GM12892 (cell line): ENCODE data around the gene CBR3.

ENCODE experiments used
- DNase-seq: peaks from one replicate; pipeline ENCODE4 v3.0.0; 2011; ENCODE audit not compliant: insufficient read length
- FAIRE-seq: peaks from 2 replicates; lab custom pipeline; 2011; peaks lifted over from hg19 to GRCh38; lab: Jason Lieb, UNC
- POLR2A ChIP-seq: IDR thresholded peaks from 2 replicates; pipeline ENCODE4 v1.6.1; 2011; ENCODE audit warnings: low read depth, low read length, control low read depth
- POLR2AphosphoS5 ChIP-seq: IDR thresholded peaks from 2 replicates; pipeline ENCODE4 v1.6.1; 2011; ENCODE audit warnings: low read depth, low read length, control low read depth
- TAF1 ChIP-seq: IDR thresholded peaks from 2 replicates; pipeline ENCODE4 v1.6.1; 2011; ENCODE audit warnings: low read depth, mild to moderate bottlenecking, control low read depth, low read length, borderline replicate concordance

Gene CBR3

GRCh38 chr21:36163750-36164741, 29.2 kb downstream of the CBR3 start:
- no peak for DNase-seq
- TF ChIP-seq POLR2A: no peak
- TF ChIP-seq POLR2AphosphoS5: no peak
- no peak for TF ChIP-seq TAF1
- FAIRE-seq: no peak

GRCh38 chr21:36165356-36165755, 30.5 kb downstream of the CBR3 start:
- FAIRE-seq (no peak), DNase-seq (no peak)
- TF ChIP-seq POLR2AphosphoS5 (no peak), TAF1 (no peak), POLR2A (no peak)

GRCh38 chr21:36166705-36167104, 31.8 kb downstream of the CBR3 start:
- DNase-seq (no peak), FAIRE-seq (no peak)
- TF ChIP-seq POLR2AphosphoS5: no peak
- TF ChIP-seq POLR2A: no peak
- TF ChIP-seq TAF1: no peak

- TF ChIP-seq POLR2A: no peak
- no peak for TF ChIP-seq POLR2AphosphoS5
- no peak for TF ChIP-seq TAF1
- DNase-seq: no peak
- no peak for FAIRE-seq
These were observed 32.7 kb downstream of the CBR3 start for GRCh38 chr21:36167541-36167940.

GRCh38 chr21:36169470-36170128, 34.7 kb downstream of the CBR3 start:
- no peak for FAIRE-seq
- DNase-seq: no peak
- TF ChIP-seq POLR2AphosphoS5 (no peak), TAF1 (no peak), POLR2A (no peak)

GRCh38 chr21:36170823-36171222, 35.9 kb downstream of the CBR3 start:
- TF ChIP-seq POLR2AphosphoS5: no peak
- no peak for TF ChIP-seq POLR2A
- TF ChIP-seq TAF1: no peak
- no peak for DNase-seq
- FAIRE-seq: no peak

- DNase-seq (no peak), FAIRE-seq (no peak)
- no peak for TF ChIP-seq TAF1
- TF ChIP-seq POLR2A: no peak
- TF ChIP-seq POLR2AphosphoS5: no peak
These were observed 36.5 kb downstream of the CBR3 start for GRCh38 chr21:36171336-36171735.

GRCh38 chr21:36171741-36172331, 37.0 kb downstream of the CBR3 start:
- TF ChIP-seq TAF1: no peak
- no peak for TF ChIP-seq POLR2A
- TF ChIP-seq POLR2AphosphoS5: no peak
- no peak for DNase-seq
- no peak for FAIRE-seq

GRCh38 chr21:36174780-36175179, 39.9 kb downstream of the CBR3 start:
- no peak for TF ChIP-seq TAF1
- no peak for TF ChIP-seq POLR2AphosphoS5
- no peak for TF ChIP-seq POLR2A
- DNase-seq (no peak), FAIRE-seq (no peak)

- no peak for DNase-seq
These were observed 41.1 kb downstream of the CBR3 start for GRCh38 chr21:36175771-36176565.

GRCh38 chr21:36178349-36178748, 43.5 kb downstream of the CBR3 start:
- DNase-seq (no peak), FAIRE-seq (no peak)
- TF ChIP-seq POLR2AphosphoS5: no peak
- TF ChIP-seq POLR2A: no peak
- no peak for TF ChIP-seq TAF1

More at GRCh38 chr21:36175771-36176565, 41.1 kb downstream of the CBR3 start:
- no peak for TF ChIP-seq POLR2AphosphoS5
- TF ChIP-seq POLR2A: no peak
- no peak for TF ChIP-seq TAF1
- no peak for FAIRE-seq
